ENCODE measurements around the gene UBASH3B. TPM values are rescaled to one million over a fixed set of nuclear protein-coding genes. Genes with fewer than 3 reads are reported as not detected.

Gene UBASH3B
- total and polyA plus RNA-seq, 9 donors, result 0.31 to 5.9 (median 1.8) TPM

- TF ChIP-seq CTCF (IDR thresholded peaks at IDR 0.05) (no peak), EP300 (IDR thresholded peaks at IDR 0.05) (no peak), POLR2A (IDR thresholded peaks at IDR 0.05) (no peak)
- no peak overlapping the region for H3K4me3 ChIP-seq
- intact Hi-C loops (cut with DNase I), result loop anchor here in 3 of 4 donors (10.0 kb wide), 1 partner anchor 119 kb away; the partner anchor contains the start of gene UBASH3B (in 3 of the 3)
- H3K27me3 ChIP-seq, result no peaks in the 10 kb centered on the region
- no peak overlapping the region for H3K27ac ChIP-seq
- H3K4me1 ChIP-seq (ENCODE audit: insufficient read depth), result peaks cover 2% of the 10 kb centered on the region
- H3K36me3 ChIP-seq, result no peaks in the 10 kb centered on the region
- H3K9me3 ChIP-seq, result no peaks in the 10 kb centered on the region
- WGBS, 3 donors, result 48 to 59% (median 52%) methylated on average over 8 of the region's 8 CpGs
- DNase-seq, result no peak
Measured at GRCh38 chr11:122773781-122774266, 118.3 kb downstream of the UBASH3B start.

- Histone ChIP-seq H3K4me1 (ENCODE audit: insufficient read depth) (peaks cover 2% of the 10 kb centered on the region), H3K9me3 (no peaks in the 10 kb centered on the region), H3K27me3 (no peaks in the 10 kb centered on the region), H3K36me3 (no peaks in the 10 kb centered on the region), H3K4me3 (no peak overlapping the region), H3K27ac (no peak overlapping the region)
- intact Hi-C loops (cut with DNase I), result loop anchor here in 3 of 4 donors (10.0 kb wide), 1 partner anchor 121 kb away; the partner anchor contains the start of gene UBASH3B (in 3 of the 3)
- DNase-seq, result no peak
- TF ChIP-seq CTCF (IDR thresholded peaks at IDR 0.05), result no peak
- TF ChIP-seq POLR2A (IDR thresholded peaks at IDR 0.05), result no peak
- no peak for TF ChIP-seq EP300 (IDR thresholded peaks at IDR 0.05)
- WGBS, 3 donors, result 61 to 71% (median 63%) methylated on average over 3 of the region's 3 CpGs
Measured at GRCh38 chr11:122775675-122776271, 120.3 kb downstream of the UBASH3B start.

- no peak for TF ChIP-seq POLR2A (IDR thresholded peaks at IDR 0.05)
- TF ChIP-seq CTCF (IDR thresholded peaks at IDR 0.05), result no peak
- TF ChIP-seq EP300 (IDR thresholded peaks at IDR 0.05), result no peak
- intact Hi-C loops (cut with DNase I), result loop anchor here in 3 of 4 donors (10.0 kb wide), 1 partner anchor 122 kb away; the partner anchor contains the start of gene UBASH3B (in 3 of the 3)
- Histone ChIP-seq H3K27ac (no peak overlapping the region), H3K4me1 (ENCODE audit: insufficient read depth) (peaks cover 2% of the 10 kb centered on the region), H3K36me3 (no peaks in the 10 kb centered on the region), H3K4me3 (no peak overlapping the region), H3K27me3 (no peaks in the 10 kb centered on the region), H3K9me3 (no peaks in the 10 kb centered on the region)
- 66 to 79% (median 74%) methylated on average over 4 of the region's 4 CpGs for WGBS, 3 donors
- DNase-seq, result no peak
Measured at GRCh38 chr11:122776546-122776945, 121.0 kb downstream of the UBASH3B start.

- no peak overlapping the region for H3K27ac ChIP-seq
- TF ChIP-seq CTCF (IDR thresholded peaks at IDR 0.05) (no peak), EP300 (IDR thresholded peaks at IDR 0.05) (no peak), POLR2A (IDR thresholded peaks at IDR 0.05) (no peak)
- H3K4me1 ChIP-seq (ENCODE audit: insufficient read depth), result peaks cover 2% of the 10 kb centered on the region
- H3K36me3 ChIP-seq, result no peaks in the 10 kb centered on the region
- WGBS, 3 donors, result 79 to 87% (median 84%) methylated on average over 3 of the region's 3 CpGs
- H3K27me3 ChIP-seq, result no peaks in the 10 kb centered on the region
- no peaks in the 10 kb centered on the region for H3K9me3 ChIP-seq
- intact Hi-C loops (cut with DNase I), result loop anchor here in 3 of 4 donors (10.0 kb wide), 1 partner anchor 123 kb away; the partner anchor contains the start of gene UBASH3B (in 3 of the 3)
- no peak for DNase-seq
- no peak overlapping the region for H3K4me3 ChIP-seq
Measured at GRCh38 chr11:122777343-122777742, 121.8 kb downstream of the UBASH3B start.
